Adrenal gland (tissue), 12 donors: ENCODE results near the gene ELF1. TPM values are rescaled to one million over a fixed set of nuclear protein-coding genes. Genes with fewer than 3 reads are reported as not detected.
"Not testable (repeated sequence)": the region's sequence is repeated elsewhere in the genome, so short reads cannot be mapped to it uniquely, and the experiment has no call there.

ENCODE experiments used
- DNase-seq, 7 donors: peaks; one replicate each; pipeline ENCODE4 v3.0.0-alpha.2; 2019 to 2020
- H3K27ac ChIP-seq, 5 donors: fragments of 200-600 bp; sonication (generic) in 4 of 5; 1 replicate in 3 of 5; 2 replicates in 2 of 5; pipeline versions ENCODE4 v1.5.1 to v1.8.0; 2016 to 2020; ENCODE audit warnings: mild to moderate bottlenecking in 1 of 5
- H3K27me3 ChIP-seq: fragments of 200-600 bp; 2 replicates; pipeline ENCODE4 v1.8.0; 2021
- H3K36me3 ChIP-seq, 2 donors: fragments of 200-600 bp; replicated peaks in 1 of 2; 1 replicate in 1 of 2; 2 replicates in 1 of 2; pipeline versions ENCODE4 v1.5.1 to v1.8.0; 2018 to 2022
- H3K4me1 ChIP-seq, 2 donors: fragments of 200-600 bp; replicated peaks in 1 of 2; 1 replicate in 1 of 2; 2 replicates in 1 of 2; pipeline versions ENCODE4 v1.5.1 to v1.8.0; 2018 to 2021
- H3K4me3 ChIP-seq, 4 donors: fragments of 200-600 bp; sonication (generic) in 3 of 4; one replicate each; pipeline ENCODE4 v1.5.1; 2016 to 2018
- H3K9me3 ChIP-seq, 3 donors: fragments of 200-600 bp; sonication (generic) in 1 of 3; replicated peaks in 1 of 3; 1 replicate in 2 of 3; 2 replicates in 1 of 3; pipeline versions ENCODE4 v1.5.1 to v1.8.0; 2016 to 2021
- CTCF ChIP-seq, 6 experiments: fragments of 450-650 bp in 4 of 6; fragments of 200-600 bp in 2 of 6; sonication (generic) in 1 of 6; IDR thresholded peaks; 1 replicate in 5 of 6; 2 replicates in 1 of 6; pipeline versions ENCODE4 v1.5.1 to v1.8.0; 2016 to 2021; ENCODE audit warnings: antibody characterized with exemption in 6 of 6, mild to moderate bottlenecking in 2 of 6, moderate library complexity in 1 of 6
- POLR2A ChIP-seq, 2 donors: fragments of 450-650 bp; IDR thresholded peaks; one replicate each; pipeline ENCODE4 v1.6.1; 2017; ENCODE audit warnings: antibody characterized with exemption in 2 of 2, mild to moderate bottlenecking in 2 of 2, moderate library complexity in 1 of 2
- WGBS, 4 donors: extraction: QIAGEN DNeasy Blood & Tissue Kit in 2 of 4; methylation state at CpG; one replicate each; pipeline versions ENCODE4 v1.1.5 to v1.1.7; 2013 to 2017; 5-methylcytosine and 5-hydroxymethylcytosine counted together
- intact Hi-C, 2 donors: fragments of 100-400 bp; cut with DNase I; formaldehyde crosslinking; loops; one replicate each; pipeline versions ENCODE4 v1.14.1 to v1.15.0; 2022 to 2023
- polyA plus RNA-seq, 3 donors: library from polyadenylated mRNA; stranded (reverse); fragments of 200-250 nt in 2 of 3; fragments of 350-450 nt in 1 of 3; fragmentation: Illumina TruSeq in 1 of 3; extraction: RNeasy Lipid Tissue Mini Kit (QIAGEN cat#74804) in 1 of 3; gene quantifications; one replicate each; pipeline ENCODE4 v1.2.3, GENCODE V29; 2013 to 2014
- total RNA-seq, 9 donors: library from RNA; depleted of rRNA in 4 of 9; stranded (reverse); fragments of >200 nt in 4 of 9; fragments of 120-200 nt in 1 of 9; fragmentation: NEBNext Ultra II Directional in 1 of 9; extraction: Animal tissue kit (Norgen Biotek cat#: 25700) in 1 of 9; gene quantifications; one replicate each; pipeline versions ENCODE4 v1.1.0 to v1.2.4, GENCODE V29; 2013 to 2023
- donor health status: healthy with polysubstance abuse.
- donor health status: Bipolar disorder and iron deficiency.
- donor health status: DM: yes; HTN: yes; CAD: no.
- donor health status: DM: no; HTN: no; CAD: no.
- donor health status: DM: no; HTN: no; CAD: no.
- donor health status: DM: yes; HTN: yes; CAD: no.

The ELF1 gene
- total and polyA plus RNA-seq, 12 donors = 6.3 to 64.3 (median 51.7) TPM

GRCh38 chr13:40923867-40924266, 95.2 kb downstream of the ELF1 start:
- Histone ChIP-seq H3K4me3 (no peak overlapping the region), H3K36me3 (no peaks in the 10 kb centered on the region), H3K27me3 (no peaks in the 10 kb centered on the region), H3K27ac (no peak overlapping the region), H3K4me1 (peaks cover 0 to 10% of the 10 kb centered on the region in 2 donors), H3K9me3 (no peaks in the 10 kb centered on the region)
- DNase-seq = no peak
- TF ChIP-seq CTCF (IDR thresholded peaks at IDR 0.05) = no peak
- TF ChIP-seq POLR2A (IDR thresholded peaks at IDR 0.05) = no peak
- intact Hi-C loops = no loop called here

GRCh38 chr13:40922437-40923040, 96.6 kb downstream of the ELF1 start:
- 56 to 75% (median 70%) methylated on average over 27 to 28 of the region's 28 CpGs for WGBS, 4 donors
- Histone ChIP-seq H3K4me3 (no peak overlapping the region), H3K27ac (no peak overlapping the region), H3K4me1 (peaks cover 0 to 10% of the 10 kb centered on the region in 2 donors), H3K36me3 (no peaks in the 10 kb centered on the region), H3K27me3 (no peaks in the 10 kb centered on the region), H3K9me3 (no peaks in the 10 kb centered on the region)
- peak in 3 of 7 donors; percentile 10 to 29 (median 22) for DNase-seq
- intact Hi-C loops = no loop called here
- no peak for TF ChIP-seq POLR2A (IDR thresholded peaks at IDR 0.05)
- TF ChIP-seq CTCF (IDR thresholded peaks at IDR 0.05) = no peak

GRCh38 chr13:40920826-40921225, 98.3 kb downstream of the ELF1 start:
- H3K4me1 ChIP-seq = peaks cover 0 to 10% of the 10 kb centered on the region in 2 donors
- H3K4me3 ChIP-seq = peak overlapping the region in 3 of 4 donors; percentile 2 to 64 (median 62)
- intact Hi-C loops = no loop called here
- H3K27ac ChIP-seq = peak overlapping the region; percentile 42 to 90 (median 83)
- H3K36me3 ChIP-seq = no peaks in the 10 kb centered on the region
- DNase-seq = no peak
- TF ChIP-seq CTCF (IDR thresholded peaks at IDR 0.05) (no peak), POLR2A (IDR thresholded peaks at IDR 0.05) (no peak)
- H3K27me3 ChIP-seq = no peaks in the 10 kb centered on the region
- 10 to 13% (median 13%) methylated on average over 5 of the region's 5 CpGs for WGBS, 4 donors
- H3K9me3 ChIP-seq = no peaks in the 10 kb centered on the region

- 95 to 98% (median 96%) methylated on average over 7 of the region's 7 CpGs for WGBS, 4 donors
- H3K9me3 ChIP-seq, intact Hi-C loops, DNase-seq, H3K4me3 ChIP-seq, H3K36me3 ChIP-seq, H3K27me3 ChIP-seq, H3K27ac ChIP-seq, H3K4me1 ChIP-seq: not testable (repeated sequence)
Observed at GRCh38 chr13:40919901-40920300, 99.2 kb downstream of the ELF1 start.
